ENCODE measurements around the gene CTSW. TPM values are rescaled to one million over a fixed set of nuclear protein-coding genes. Genes with fewer than 3 reads are reported as not detected.
A peak's percentile ranks its signal among the peaks of the same experiment; 100 is the strongest.

Gene CTSW
- total and polyA plus RNA-seq, 2 of the 4 experiments (the other 2 are of a cell fraction), result 0.07 to 0.18 TPM

GRCh38 chr11:65861533-65862183 is 18.0 kb upstream of the CTSW start:
- peak overlapping the region; percentile 98 for H4K91ac ChIP-seq (ENCODE audit: insufficient read depth, low read depth, low read length)
- peaks cover 51% of the 10 kb centered on the region for H3K36me3 ChIP-seq (ENCODE audit: control insufficient read depth, insufficient read depth, low read length)
- no peak overlapping the region for H2BK120ac ChIP-seq (ENCODE audit: low read depth, low read length)
- peak overlapping the region; percentile 95 for H3K4me3 ChIP-seq (ENCODE audit: insufficient read depth, low read depth, low read length)
- DNase-seq (no peak), ATAC-seq (ENCODE audit: low read depth) (no peak)
- WGBS, 2 experiments (ENCODE audit: extremely low coverage in 2 of 2, insufficient read length in 1 of 2), result 87% methylated on average over 3 of the region's 13 CpGs; no CpG with 5 or more reads in 1 of the 2 experiments
- no peak overlapping the region for H2BK20ac ChIP-seq (ENCODE audit: low read depth, low read length)
- H2AK5ac ChIP-seq (ENCODE audit: low read depth, low read length), result peak overlapping the region; percentile 22; the same call in 1 of the 2 replicates
- peak overlapping the region; percentile 94 to 99; a peak in 3 of 4 replicates for H4K8ac ChIP-seq (ENCODE audit: low read depth in 2 of 2, low read length in 2 of 2)
- H2AFZ ChIP-seq (replicated peaks; ENCODE audit: low read length, poor library complexity), result no peak overlapping the region
- H3K9me1 ChIP-seq (ENCODE audit: insufficient read depth, low read length), result peaks cover 4% of the 10 kb centered on the region; the same call in 1 of the 2 replicates
- H3K9ac ChIP-seq (ENCODE audit: low read depth, low read length), result peak overlapping the region; percentile 96
- peak overlapping the region; percentile 94 for H3K23ac ChIP-seq (ENCODE audit: low read depth, low read length)
- H4K20me1 ChIP-seq (ENCODE audit: insufficient read depth, low read length), result peaks cover 36% of the 10 kb centered on the region
- H4K5ac ChIP-seq (ENCODE audit: low read depth, low read length), result peak overlapping the region; percentile 68
- ChIA-PET POLR2A (ENCODE audit: unreplicated experiment) (interaction anchor here (0.6 to 0.8 kb wide), 2 partner anchors 10 to 11 kb away, joined by 3 to 7 read pairs; no protein-coding TSS in a partner anchor), CTCF (no interaction called here)
- H3K4ac ChIP-seq (ENCODE audit: low read depth, low read length), result peak overlapping the region; percentile 98
- H3K27me3 ChIP-seq (ENCODE audit: control insufficient read depth, insufficient read depth, low read length), result no peaks in the 10 kb centered on the region
- H3K4me1 ChIP-seq (ENCODE audit: control insufficient read depth, insufficient read depth, low read length), result peaks cover 7% of the 10 kb centered on the region
- dilution Hi-C loops (cut with HindIII; ENCODE audit: low sequenced_read_pairs, unreplicated experiment) (no loop called here), intact Hi-C loops (cut with micrococcal nuclease) (no loop called here), in situ Hi-C loops (cut with MboI; ENCODE audit: low sequenced_read_pairs) (no loop called here)
- H3K9me3 ChIP-seq (ENCODE audit: control insufficient read depth, insufficient read depth, low read length), result no peaks in the 10 kb centered on the region
- 0 out of 3 replicates have a peak overlapping the region, but pooled peaks have one; percentile 41 for H2BK15ac ChIP-seq (ENCODE audit: low read depth, low read length)
- peak overlapping the region; percentile 89 for H3K27ac ChIP-seq (ENCODE audit: insufficient read depth, low read length)
- peak overlapping the region; percentile 87 for H3K14ac ChIP-seq (replicated peaks; ENCODE audit: low read depth, low read length)
- peak overlapping the region; percentile 100 for H2AK9ac ChIP-seq (replicated peaks; ENCODE audit: low read depth, low read length, poor library complexity)
- peak overlapping the region; percentile 90 for H2BK5ac ChIP-seq (ENCODE audit: low read depth, low read length, poor library complexity, severe bottlenecking)
- H3K4me2 ChIP-seq (ENCODE audit: low read depth, low read length), result peak overlapping the region; percentile 89
- peaks cover 6 to 61% of the 10 kb centered on the region in 2 experiments; a peak in 3 of 4 replicates for H3K79me1 ChIP-seq (ENCODE audit: low read depth in 1 of 2, low read length in 2 of 2)
- BruUV-seq (replicated peaks), result no TSS peak
- no peak overlapping the region for H3K18ac ChIP-seq (ENCODE audit: low read depth, low read length)
- peak overlapping the region; percentile 60 for H3K56ac ChIP-seq (ENCODE audit: extremely low read depth, insufficient read depth, low read length)
- no peak for TF ChIP-seq CTCF (conservative IDR thresholded peaks at IDR 0.05; ENCODE audit: low read depth, low read length)
- TF ChIP-seq USF2 (IDR thresholded peaks at IDR 0.05; ENCODE audit: low read depth, low read length), result no peak
- TF ChIP-seq RCOR1 (IDR thresholded peaks at IDR 0.05; ENCODE audit: insufficient replicate concordance, low read length), result no peak
- no peak for TF ChIP-seq CHD1 (IDR thresholded peaks at IDR 0.05; ENCODE audit: low read depth, low read length)
- TF ChIP-seq SMC3 (IDR thresholded peaks at IDR 0.05; ENCODE audit: low read depth, low read length), result no peak
- no peak for TF ChIP-seq MAZ (IDR thresholded peaks at IDR 0.05; ENCODE audit: borderline replicate concordance, low read depth, low read length)
- no peak for TF ChIP-seq MAFK (IDR thresholded peaks at IDR 0.05; ENCODE audit: low read depth, low read length)
- TF ChIP-seq NFE2L2 (IDR thresholded peaks at IDR 0.05; ENCODE audit: low read depth, low read length), result no peak
- TF ChIP-seq POLR2A (IDR thresholded peaks at IDR 0.05; ENCODE audit: low read depth, low read length), result no peak
- TF ChIP-seq RFX5 (IDR thresholded peaks at IDR 0.05; ENCODE audit: low read depth, low read length), result no peak
- no peak for TF ChIP-seq RAD21 (IDR thresholded peaks at IDR 0.05; ENCODE audit: low read length)
- TF ChIP-seq FOS (IDR thresholded peaks at IDR 0.05; ENCODE audit: low read depth, low read length), result no peak
- TF ChIP-seq MXI1 (IDR thresholded peaks at IDR 0.05; ENCODE audit: borderline replicate concordance, low read depth, low read length), result no peak
- TF ChIP-seq BHLHE40 (IDR thresholded peaks at IDR 0.05; ENCODE audit: low read depth, low read length), result no peak
- TF ChIP-seq ELK1 (IDR thresholded peaks at IDR 0.05; ENCODE audit: borderline replicate concordance, low read depth, low read length), result no peak

Measured in IMR-90 (cell line).